ENCODE measurements around the gene CPT1B.

The CPT1B gene

DNA sequence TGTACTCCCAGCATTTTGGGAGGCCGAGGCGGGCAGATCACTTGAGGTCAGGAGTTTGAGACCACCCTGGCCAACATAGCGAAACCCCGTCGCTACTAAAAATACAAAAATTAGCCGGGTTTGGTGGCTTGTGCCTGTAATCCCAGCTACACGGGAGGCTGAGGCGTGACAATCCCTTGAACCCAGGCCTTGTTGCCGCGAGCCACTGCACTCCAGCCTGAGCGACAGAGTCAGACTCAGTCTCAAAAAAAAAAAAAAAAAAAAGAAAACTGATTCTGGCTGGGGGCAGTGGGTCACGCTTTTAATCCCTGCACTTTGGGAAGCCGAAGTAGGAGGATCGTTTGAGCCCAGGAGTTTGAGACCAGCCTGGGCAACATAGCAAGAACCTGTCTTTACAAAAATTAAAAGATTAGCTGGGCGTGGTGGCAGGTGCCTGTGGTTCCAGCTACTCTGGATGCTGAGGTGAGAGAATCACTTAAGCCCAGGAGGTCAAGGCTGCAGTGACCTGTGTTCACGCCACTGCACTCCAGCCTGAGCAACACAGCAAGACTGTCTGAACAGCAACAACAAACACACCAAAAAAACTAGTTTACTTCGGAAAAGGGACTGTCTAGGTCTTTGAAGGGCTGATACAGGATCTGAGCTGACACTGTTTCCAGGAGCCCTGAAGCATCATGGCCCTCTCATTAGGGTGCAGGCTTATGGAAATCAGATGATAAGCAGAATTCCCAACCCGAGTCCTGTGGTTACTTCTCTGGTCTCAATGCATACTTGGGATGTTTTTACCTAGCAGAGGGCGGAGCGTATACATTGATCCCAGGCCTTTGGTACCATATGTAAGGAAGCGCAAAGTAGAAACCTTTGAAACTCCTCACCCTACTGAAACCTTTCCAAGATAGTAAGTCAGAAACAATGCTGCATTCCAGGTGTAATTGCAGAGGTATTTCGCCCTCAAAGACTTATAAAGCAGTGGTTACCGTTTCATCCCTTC, 6.2 kb upstream of the CPT1B start:
- H3K36me3 Mint-ChIP-seq (ENCODE audit: low read depth), result peaks cover 11% of the 10 kb centered on the region
- H3K4me1 Mint-ChIP-seq, result peaks cover 6% of the 10 kb centered on the region
- TF ChIP-seq CTCF (IDR thresholded peaks at IDR 0.05; ENCODE audit: unreplicated experiment in 3 of 3), result no peak
- H3K27ac Mint-ChIP-seq, result no peak overlapping the region
- H3K9me3 Mint-ChIP-seq, result no peaks in the 10 kb centered on the region
- H3K27me3 Mint-ChIP-seq (ENCODE audit: low read depth), result no peaks in the 10 kb centered on the region
- peak overlapping the region; percentile 95 to 97 (median 95) for H3K4me3 Mint-ChIP-seq

GRCh38 chr22:50583294-50583861, 5.2 kb upstream of the CPT1B start:
- peak overlapping the region in 1 of 3 experiments; percentile 48 for H3K27ac Mint-ChIP-seq
- no peaks in the 10 kb centered on the region for H3K27me3 Mint-ChIP-seq (ENCODE audit: low read depth)
- peaks cover 11% of the 10 kb centered on the region for H3K36me3 Mint-ChIP-seq (ENCODE audit: low read depth)
- no peak for TF ChIP-seq CTCF (IDR thresholded peaks at IDR 0.05; ENCODE audit: unreplicated experiment in 3 of 3)
- no peaks in the 10 kb centered on the region for H3K9me3 Mint-ChIP-seq
- peak overlapping the region; percentile 95 to 97 (median 95) for H3K4me3 Mint-ChIP-seq
- peaks cover 6% of the 10 kb centered on the region for H3K4me1 Mint-ChIP-seq

GRCh38 chr22:50582493-50583293, 4.5 kb upstream of the CPT1B start, which contains the start of gene CHKB:
Gene CHKB, minus strand, starts transcription at chr22:50582849. Its CDS starts 68 bp downstream, at chr22:50582781.
- Mint-ChIP-seq H3K36me3 (ENCODE audit: low read depth) (peaks cover 11% of the 10 kb centered on the region), H3K27ac (peak within 1 kb of the TSS; percentile 76 to 95 (median 94)), H3K4me3 (peak within 1 kb of the TSS; percentile 95 to 97 (median 95)), H3K9me3 (no peaks in the 10 kb centered on the region), H3K4me1 (peaks cover 6% of the 10 kb centered on the region), H3K27me3 (ENCODE audit: low read depth) (no peaks in the 10 kb centered on the region)
- TF ChIP-seq CTCF (IDR thresholded peaks at IDR 0.05; ENCODE audit: unreplicated experiment in 3 of 3), result no peak

GRCh38 chr22:50581950-50582492, 3.8 kb upstream of the CPT1B start:
- Mint-ChIP-seq H3K9me3 (no peaks in the 10 kb centered on the region), H3K27ac (peak overlapping the region; percentile 76 to 95 (median 86)), H3K27me3 (ENCODE audit: low read depth) (no peaks in the 10 kb centered on the region), H3K36me3 (ENCODE audit: low read depth) (peaks cover 11% of the 10 kb centered on the region), H3K4me3 (peak overlapping the region; percentile 95 to 97 (median 95)), H3K4me1 (peaks cover 6% of the 10 kb centered on the region)
- TF ChIP-seq CTCF (IDR thresholded peaks at IDR 0.05; ENCODE audit: unreplicated experiment in 3 of 3), result no peak

DNA sequence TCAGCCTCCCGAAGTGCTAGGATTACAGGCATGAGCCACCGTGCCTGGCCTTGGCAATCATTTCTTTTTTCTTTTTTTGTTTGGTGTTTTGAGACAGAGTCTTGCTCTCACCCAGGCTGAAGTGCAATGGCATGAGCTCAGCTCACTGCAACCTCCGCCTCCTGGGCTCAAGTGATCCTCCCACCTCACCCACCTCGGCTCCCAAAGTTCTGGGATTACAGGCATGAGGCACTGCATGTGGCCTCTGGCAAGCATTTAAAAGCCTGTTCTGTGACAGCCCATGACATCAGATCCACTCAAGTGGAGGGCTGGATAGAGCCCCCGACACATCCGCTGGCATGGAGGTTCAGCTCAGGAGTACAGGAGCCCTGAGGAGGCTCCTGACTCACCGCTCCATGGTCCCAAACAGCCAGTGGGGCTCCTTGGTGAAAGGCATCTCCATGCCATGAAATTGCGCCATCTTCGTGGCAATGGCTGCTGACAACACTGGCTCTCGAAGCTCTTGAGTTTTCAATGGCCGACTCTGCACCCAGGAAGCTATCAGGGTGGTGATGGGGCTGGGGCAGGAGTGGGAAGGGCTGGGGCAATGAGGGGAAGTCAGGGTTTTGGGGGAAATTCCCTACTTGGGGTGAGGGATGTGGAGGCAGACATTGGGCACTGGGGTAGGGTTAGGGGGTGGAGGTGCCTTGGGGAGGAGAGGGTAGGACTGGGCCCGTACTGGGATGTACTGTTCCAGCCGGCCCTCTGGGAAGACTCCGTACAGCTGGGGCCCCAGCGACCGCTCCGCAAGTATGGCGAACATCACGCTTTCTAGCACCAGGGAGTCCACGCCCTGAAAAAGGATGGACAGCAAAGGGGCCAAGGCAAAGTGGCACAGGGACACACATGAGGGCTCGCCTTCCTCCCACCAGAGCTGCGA, 3.1 kb upstream of the CPT1B start:
- Mint-ChIP-seq H3K4me3 (peak overlapping the region; percentile 83 to 89 (median 88)), H3K36me3 (ENCODE audit: low read depth) (peaks cover 11% of the 10 kb centered on the region), H3K27ac (no peak overlapping the region), H3K4me1 (peaks cover 6% of the 10 kb centered on the region), H3K27me3 (ENCODE audit: low read depth) (no peaks in the 10 kb centered on the region), H3K9me3 (no peaks in the 10 kb centered on the region)
- no peak for TF ChIP-seq CTCF (IDR thresholded peaks at IDR 0.05; ENCODE audit: unreplicated experiment in 3 of 3)
